ENCODE results near the gene ALMS1. TPM values are rescaled to one million over a fixed set of nuclear protein-coding genes. Genes with fewer than 3 reads are reported as not detected.

The ALMS1 gene
- total RNA-seq, 3 donors from 2014 or later (not counting 1 experiment from before 2014, with no cell fraction given): 22.9 to 33.8 (median 26.9) TPM

GRCh38 chr2:73654175-73654574 lies 268.5 kb downstream of the ALMS1 start:
- Mint-ChIP-seq H3K4me1 (no peaks in the 10 kb centered on the region), H3K9me3 (no peaks in the 10 kb centered on the region), H3K27ac (no peak overlapping the region), H3K4me3 (no peak overlapping the region), H3K36me3 (no peaks in the 10 kb centered on the region), H3K27me3 (ENCODE audit: low read depth in 2 of 2) (peaks cover 8 to 34% of the 10 kb centered on the region in 2 donors)
- H3K9me3 ChIP-seq (ENCODE audit: control insufficient read depth, insufficient read depth, low read length): no peaks in the 10 kb centered on the region
- no peak overlapping the region for H3K4me3 ChIP-seq (ENCODE audit: low read length)
- peaks cover 2% of the 10 kb centered on the region for H3K27me3 ChIP-seq (ENCODE audit: control insufficient read depth, insufficient read depth, low read length)
- DNase-seq (no peak), ATAC-seq (no peak)
- no peak overlapping the region for H3K27ac ChIP-seq (ENCODE audit: low read length)
- intact Hi-C loops (cut with micrococcal nuclease): no loop called here
- H3K36me3 ChIP-seq (ENCODE audit: control insufficient read depth, insufficient read depth, low read length): no peaks in the 10 kb centered on the region
- no peaks in the 10 kb centered on the region for H3K4me1 ChIP-seq (ENCODE audit: control insufficient read depth, insufficient read depth, low read length)
- TF ChIP-seq, protein P1, sequence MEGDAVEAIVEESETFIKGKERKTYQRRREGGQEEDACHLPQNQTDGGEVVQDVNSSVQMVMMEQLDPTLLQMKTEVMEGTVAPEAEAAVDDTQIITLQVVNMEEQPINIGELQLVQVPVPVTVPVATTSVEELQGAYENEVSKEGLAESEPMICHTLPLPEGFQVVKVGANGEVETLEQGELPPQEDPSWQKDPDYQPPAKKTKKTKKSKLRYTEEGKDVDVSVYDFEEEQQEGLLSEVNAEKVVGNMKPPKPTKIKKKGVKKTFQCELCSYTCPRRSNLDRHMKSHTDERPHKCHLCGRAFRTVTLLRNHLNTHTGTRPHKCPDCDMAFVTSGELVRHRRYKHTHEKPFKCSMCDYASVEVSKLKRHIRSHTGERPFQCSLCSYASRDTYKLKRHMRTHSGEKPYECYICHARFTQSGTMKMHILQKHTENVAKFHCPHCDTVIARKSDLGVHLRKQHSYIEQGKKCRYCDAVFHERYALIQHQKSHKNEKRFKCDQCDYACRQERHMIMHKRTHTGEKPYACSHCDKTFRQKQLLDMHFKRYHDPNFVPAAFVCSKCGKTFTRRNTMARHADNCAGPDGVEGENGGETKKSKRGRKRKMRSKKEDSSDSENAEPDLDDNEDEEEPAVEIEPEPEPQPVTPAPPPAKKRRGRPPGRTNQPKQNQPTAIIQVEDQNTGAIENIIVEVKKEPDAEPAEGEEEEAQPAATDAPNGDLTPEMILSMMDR (IDR thresholded peaks at IDR 0.05): no peak
- no CpG with 5 or more reads among the region's 2 CpGs for WGBS (ENCODE audit: insufficient coverage)

Other genes starting within 250 kb of the ALMS1 start
- not detected for gene NOTO, start 183.3 kb upstream of the ALMS1 start, total RNA-seq
- gene SMYD5, start 171.6 kb upstream of the ALMS1 start, total RNA-seq: 10 to 100 TPM; 12.2 to 25.3 (median 12.2) TPM
- gene PRADC1, start 152.6 kb upstream of the ALMS1 start, total RNA-seq: 1 to 10 TPM; 8.3 to 9.7 (median 9.1) TPM
- 100 to 1,000 TPM in 2 of 3 donors, 10 to 100 TPM in 1; 82.3 to 114 (median 112) TPM for gene CCT7, start 151.5 kb upstream of the ALMS1 start, total RNA-seq
- gene FBXO41, start 101.4 kb upstream of the ALMS1 start, total RNA-seq: 10 to 100 TPM; 11.5 to 16.4 (median 13.8) TPM
- 1 to 10 TPM in 2 of 3 donors, under 1 TPM in 1; 0.28 to 2.6 (median 1.1) TPM for gene EGR4, start 92.3 kb upstream of the ALMS1 start, total RNA-seq